Mesenchymal stem cell (in vitro differentiated cells and primary cell): Measurements from ENCODE around the gene MEIKIN.

Experiments used
- DNase-seq: peaks from one replicate; pipeline ENCODE4 v3.0.0-alpha.2; 2013
- H2AFZ ChIP-seq: one replicate; pipeline ENCODE4 v1.6.1; 2013; ENCODE audit warnings: low read depth, mild to moderate bottlenecking, control low read depth, inconsistent platforms, low read length, moderate library complexity
- H2AK5ac ChIP-seq: 2 replicates; pipeline ENCODE4 v1.6.1; 2013; ENCODE audit warnings: low read length, moderate library complexity, mild to moderate bottlenecking, inconsistent platforms; ENCODE audit not compliant: severe bottlenecking
- H2BK120ac ChIP-seq: one replicate; pipeline ENCODE4 v1.6.1; 2013; ENCODE audit warnings: low read depth, mild to moderate bottlenecking, inconsistent platforms, low read length, moderate library complexity
- H2BK12ac ChIP-seq, 2 experiments: one replicate each; pipeline ENCODE4 v1.6.1; 2013; ENCODE audit warnings: inconsistent platforms in 2 of 2, low read length in 2 of 2, mild to moderate bottlenecking in 2 of 2, moderate library complexity in 2 of 2, control low read depth in 1 of 2
- H2BK15ac ChIP-seq: one replicate; pipeline ENCODE4 v1.6.1; 2013; ENCODE audit warnings: mild to moderate bottlenecking, low read depth, inconsistent platforms; ENCODE audit not compliant: poor library complexity, severe bottlenecking
- H2BK5ac ChIP-seq: 2 replicates; pipeline ENCODE4 v1.6.1; 2013; ENCODE audit warnings: low read depth, mild to moderate bottlenecking, low read length, control low read depth, inconsistent platforms; ENCODE audit not compliant: poor library complexity, severe bottlenecking
- H3K14ac ChIP-seq, 2 experiments: one replicate each; pipeline ENCODE4 v1.6.1; 2013; ENCODE audit warnings: inconsistent platforms in 2 of 2, low read length in 2 of 2, control low read depth in 1 of 2, mild to moderate bottlenecking in 1 of 2, moderate library complexity in 1 of 2
- H3K18ac ChIP-seq, 2 experiments: one replicate each; pipeline ENCODE4 v1.6.1; 2013; ENCODE audit warnings: inconsistent platforms in 2 of 2, low read length in 2 of 2, control low read depth in 1 of 2, low read depth in 1 of 2, mild to moderate bottlenecking in 1 of 2
- H3K23ac ChIP-seq, 2 experiments: one replicate each; pipeline ENCODE4 v1.6.1; 2013; ENCODE audit warnings: inconsistent platforms in 2 of 2, low read length in 2 of 2, mild to moderate bottlenecking in 2 of 2, moderate library complexity in 2 of 2, control low read depth in 1 of 2
- H3K27ac ChIP-seq: 2 replicates; pipeline ENCODE4 v1.5.1; 2013; ENCODE audit warnings: mild to moderate bottlenecking, moderate library complexity, low read length, control low read depth, inconsistent platforms; ENCODE audit not compliant: poor library complexity, severe bottlenecking
- H3K27me3 ChIP-seq, 2 experiments: 2 replicates each; pipeline versions ENCODE4 v1.6.1 to v1.7.0; 2013; ENCODE audit warnings: low read length in 2 of 2, mild to moderate bottlenecking in 2 of 2, moderate library complexity in 2 of 2, control low read depth in 1 of 2, inconsistent platforms in 1 of 2; ENCODE audit not compliant: control insufficient read depth in 1 of 2, insufficient read depth in 1 of 2
- H3K36me3 ChIP-seq, 2 experiments: 2 replicates each; pipeline versions ENCODE4 v1.6.1 to v1.7.0; 2013; ENCODE audit warnings: low read length in 2 of 2, control low read depth in 1 of 2, inconsistent platforms in 1 of 2, low read depth in 1 of 2, mild to moderate bottlenecking in 1 of 2; ENCODE audit not compliant: insufficient read depth in 2 of 2, control insufficient read depth in 1 of 2
- H3K4ac ChIP-seq, 2 experiments: one replicate each; pipeline ENCODE4 v1.6.1; 2013; ENCODE audit warnings: inconsistent platforms in 2 of 2, low read length in 2 of 2, mild to moderate bottlenecking in 2 of 2, moderate library complexity in 2 of 2, control low read depth in 1 of 2, low read depth in 1 of 2
- H3K4me1 ChIP-seq: 2 replicates; pipeline ENCODE4 v1.6.1; 2013; ENCODE audit warnings: low read depth, low read length, control low read depth; ENCODE audit not compliant: control insufficient read depth, insufficient read depth
- H3K4me2 ChIP-seq: 2 replicates; pipeline ENCODE4 v1.6.1; 2013; ENCODE audit warnings: low read length, mild to moderate bottlenecking, inconsistent platforms; ENCODE audit not compliant: poor library complexity, severe bottlenecking
- H3K4me3 ChIP-seq, 2 experiments: 2 replicates each; pipeline versions ENCODE4 v1.5.1 to v1.7.0; 2013; ENCODE audit warnings: low read length in 2 of 2, mild to moderate bottlenecking in 2 of 2, control low read depth in 1 of 2, low read depth in 1 of 2; ENCODE audit not compliant: insufficient read depth in 1 of 2
- H3K79me1 ChIP-seq: replicated peaks from 2 replicates; pipeline ENCODE4 v1.6.1; 2013; ENCODE audit warnings: mild to moderate bottlenecking, control low read depth, low read length, inconsistent platforms; ENCODE audit not compliant: poor library complexity, severe bottlenecking
- H3K9ac ChIP-seq: 2 replicates; pipeline ENCODE4 v1.7.0; 2013; ENCODE audit warnings: mild to moderate bottlenecking, low read length, moderate library complexity
- H3K9me3 ChIP-seq: 2 replicates; pipeline ENCODE4 v1.7.0; 2013; ENCODE audit warnings: mild to moderate bottlenecking, low read length; ENCODE audit not compliant: control insufficient read depth
- H4K8ac ChIP-seq: one replicate; pipeline ENCODE4 v1.6.1; 2013; ENCODE audit warnings: inconsistent platforms, mild to moderate bottlenecking, low read length, moderate library complexity
- H4K91ac ChIP-seq: one replicate; pipeline ENCODE4 v1.6.1; 2013; ENCODE audit warnings: mild to moderate bottlenecking, low read length, inconsistent platforms
- WGBS: methylation state at CpG from one replicate; pipeline ENCODE4 v1.1.7; 2013; ENCODE audit warnings: mixed read lengths; 5-methylcytosine and 5-hydroxymethylcytosine counted together

Gene MEIKIN

GRCh38 chr5:131976414-131977211, 31.1 kb upstream of the MEIKIN start:
- no peak overlapping the region for H4K91ac ChIP-seq
- H4K8ac ChIP-seq: no peak overlapping the region
- no peak overlapping the region for H2BK12ac ChIP-seq
- H2BK15ac ChIP-seq: no peak overlapping the region
- no peak overlapping the region for H3K4ac ChIP-seq
- peaks cover 0 to 5% of the 10 kb centered on the region in 2 experiments for H3K27me3 ChIP-seq
- 85% methylated on average over 6 of the region's 6 CpGs for WGBS
- H3K79me1 ChIP-seq: no peaks in the 10 kb centered on the region
- H3K27ac ChIP-seq: no peak overlapping the region
- no peak overlapping the region for H3K4me3 ChIP-seq
- no peak overlapping the region for H2AK5ac ChIP-seq
- H3K4me1 ChIP-seq: peaks cover 4% of the 10 kb centered on the region
- no peak overlapping the region for H2AFZ ChIP-seq
- H3K9me3 ChIP-seq: no peaks in the 10 kb centered on the region
- no peak overlapping the region for H3K9ac ChIP-seq
- no peak for DNase-seq
- no peak overlapping the region for H3K14ac ChIP-seq
- H3K23ac ChIP-seq: no peak overlapping the region
- no peak overlapping the region for H3K4me2 ChIP-seq
- H3K36me3 ChIP-seq: no peaks in the 10 kb centered on the region
- H2BK120ac ChIP-seq: no peak overlapping the region
- H3K18ac ChIP-seq: no peak overlapping the region
- no peak overlapping the region for H2BK5ac ChIP-seq

- H2BK120ac ChIP-seq: no peak overlapping the region
- no peak overlapping the region for H3K4ac ChIP-seq
- no peaks in the 10 kb centered on the region for H3K79me1 ChIP-seq
- H2AFZ ChIP-seq: no peak overlapping the region
- H3K4me1 ChIP-seq: peaks cover 4% of the 10 kb centered on the region
- H3K9ac ChIP-seq: no peak overlapping the region
- 37% methylated on average over 12 of the region's 12 CpGs for WGBS
- no peak overlapping the region for H3K27ac ChIP-seq
- no peak overlapping the region for H3K14ac ChIP-seq
- no peak overlapping the region for H3K4me2 ChIP-seq
- no peak overlapping the region for H2BK15ac ChIP-seq
- H3K18ac ChIP-seq: no peak overlapping the region
- H3K27me3 ChIP-seq: peaks cover 0 to 5% of the 10 kb centered on the region in 2 experiments
- H2BK12ac ChIP-seq: no peak overlapping the region
- no peak overlapping the region for H2AK5ac ChIP-seq
- no peaks in the 10 kb centered on the region for H3K36me3 ChIP-seq
- no peak overlapping the region for H4K91ac ChIP-seq
- DNase-seq: no peak
- H3K4me3 ChIP-seq: no peak overlapping the region
- no peak overlapping the region for H2BK5ac ChIP-seq
- H4K8ac ChIP-seq: no peak overlapping the region
- no peaks in the 10 kb centered on the region for H3K9me3 ChIP-seq
- H3K23ac ChIP-seq: no peak overlapping the region
These were observed 29.7 kb upstream of the MEIKIN start for GRCh38 chr5:131974956-131975726.

- Histone ChIP-seq H3K9ac (no peak overlapping the region), H2BK12ac (no peak overlapping the region), H4K91ac (no peak overlapping the region), H3K4ac (no peak overlapping the region), H3K36me3 (no peaks in the 10 kb centered on the region), H3K27ac (no peak overlapping the region), H2BK5ac (no peak overlapping the region), H2BK120ac (no peak overlapping the region), H3K4me2 (no peak overlapping the region), H3K27me3 (peaks cover 0 to 5% of the 10 kb centered on the region in 2 experiments), H3K4me3 (no peak overlapping the region), H3K9me3 (no peaks in the 10 kb centered on the region), H4K8ac (no peak overlapping the region), H2AFZ (no peak overlapping the region), H3K4me1 (peaks cover 4% of the 10 kb centered on the region), H2BK15ac (no peak overlapping the region), H3K14ac (no peak overlapping the region), H3K79me1 (no peaks in the 10 kb centered on the region), H3K18ac (no peak overlapping the region), H2AK5ac (no peak overlapping the region), H3K23ac (no peak overlapping the region)
- WGBS: 68% methylated on average over 5 of the region's 5 CpGs
- DNase-seq: no peak
These were observed 29.1 kb upstream of the MEIKIN start for GRCh38 chr5:131974622-131974955.

GRCh38 chr5:131974016-131974415, 28.6 kb upstream of the MEIKIN start:
- Histone ChIP-seq H3K18ac (no peak overlapping the region), H3K27ac (no peak overlapping the region), H2AK5ac (no peak overlapping the region), H2BK15ac (no peak overlapping the region), H3K23ac (no peak overlapping the region), H3K4me1 (peaks cover 4% of the 10 kb centered on the region), H2AFZ (no peak overlapping the region), H3K27me3 (peaks cover 0 to 5% of the 10 kb centered on the region in 2 experiments), H3K79me1 (no peaks in the 10 kb centered on the region), H3K9ac (no peak overlapping the region), H2BK120ac (no peak overlapping the region), H3K9me3 (no peaks in the 10 kb centered on the region), H4K91ac (no peak overlapping the region), H3K4me2 (no peak overlapping the region), H3K14ac (no peak overlapping the region), H2BK5ac (no peak overlapping the region), H4K8ac (no peak overlapping the region), H3K4ac (no peak overlapping the region), H3K36me3 (no peaks in the 10 kb centered on the region), H3K4me3 (no peak overlapping the region), H2BK12ac (no peak overlapping the region)
- no peak for DNase-seq
- 69% methylated on average over 1 of the region's 1 CpG for WGBS
